ENCODE measurements around the gene AFG3L2.

DNA sequence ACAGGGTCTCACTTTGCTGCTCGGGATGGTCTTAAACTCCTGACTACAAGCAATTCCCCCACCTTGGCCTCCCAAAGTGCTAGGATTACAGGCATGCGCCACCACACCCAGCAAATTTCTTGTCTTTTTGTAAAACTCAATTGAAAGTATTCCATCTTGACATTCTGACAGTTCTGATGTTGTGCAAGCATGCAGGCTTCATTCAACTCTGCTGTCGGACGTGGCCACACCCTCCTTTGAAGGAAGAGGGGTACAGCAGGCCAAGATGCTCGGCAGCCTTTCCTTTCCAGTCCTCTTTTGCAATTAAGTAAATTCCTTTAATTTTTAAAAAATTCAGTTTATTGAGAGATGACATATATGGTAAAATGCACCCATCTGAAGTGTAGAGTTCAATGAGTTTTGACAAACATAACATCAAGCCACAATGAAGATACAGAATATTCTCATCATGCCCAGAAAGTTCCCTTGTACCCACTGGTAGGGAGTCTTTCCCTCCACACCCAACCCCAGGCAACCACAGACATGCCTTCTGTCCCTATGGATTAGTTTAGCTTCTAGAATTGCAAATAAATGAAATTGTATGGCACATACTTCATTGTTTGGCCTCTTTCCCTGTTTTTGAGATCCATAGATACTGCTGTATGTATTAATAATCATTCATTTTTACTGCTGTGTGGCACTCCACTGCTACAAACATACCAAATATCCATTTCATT, 35.9 kb downstream of the AFG3L2 start:
- TF ChIP-seq, protein P1, sequence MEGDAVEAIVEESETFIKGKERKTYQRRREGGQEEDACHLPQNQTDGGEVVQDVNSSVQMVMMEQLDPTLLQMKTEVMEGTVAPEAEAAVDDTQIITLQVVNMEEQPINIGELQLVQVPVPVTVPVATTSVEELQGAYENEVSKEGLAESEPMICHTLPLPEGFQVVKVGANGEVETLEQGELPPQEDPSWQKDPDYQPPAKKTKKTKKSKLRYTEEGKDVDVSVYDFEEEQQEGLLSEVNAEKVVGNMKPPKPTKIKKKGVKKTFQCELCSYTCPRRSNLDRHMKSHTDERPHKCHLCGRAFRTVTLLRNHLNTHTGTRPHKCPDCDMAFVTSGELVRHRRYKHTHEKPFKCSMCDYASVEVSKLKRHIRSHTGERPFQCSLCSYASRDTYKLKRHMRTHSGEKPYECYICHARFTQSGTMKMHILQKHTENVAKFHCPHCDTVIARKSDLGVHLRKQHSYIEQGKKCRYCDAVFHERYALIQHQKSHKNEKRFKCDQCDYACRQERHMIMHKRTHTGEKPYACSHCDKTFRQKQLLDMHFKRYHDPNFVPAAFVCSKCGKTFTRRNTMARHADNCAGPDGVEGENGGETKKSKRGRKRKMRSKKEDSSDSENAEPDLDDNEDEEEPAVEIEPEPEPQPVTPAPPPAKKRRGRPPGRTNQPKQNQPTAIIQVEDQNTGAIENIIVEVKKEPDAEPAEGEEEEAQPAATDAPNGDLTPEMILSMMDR (IDR thresholded peaks at IDR 0.05): no peak
- TF ChIP-seq POLR2A (IDR thresholded peaks at IDR 0.05): no peak
